Measurements from ENCODE around the gene ZNF106.

The ZNF106 gene

DNA sequence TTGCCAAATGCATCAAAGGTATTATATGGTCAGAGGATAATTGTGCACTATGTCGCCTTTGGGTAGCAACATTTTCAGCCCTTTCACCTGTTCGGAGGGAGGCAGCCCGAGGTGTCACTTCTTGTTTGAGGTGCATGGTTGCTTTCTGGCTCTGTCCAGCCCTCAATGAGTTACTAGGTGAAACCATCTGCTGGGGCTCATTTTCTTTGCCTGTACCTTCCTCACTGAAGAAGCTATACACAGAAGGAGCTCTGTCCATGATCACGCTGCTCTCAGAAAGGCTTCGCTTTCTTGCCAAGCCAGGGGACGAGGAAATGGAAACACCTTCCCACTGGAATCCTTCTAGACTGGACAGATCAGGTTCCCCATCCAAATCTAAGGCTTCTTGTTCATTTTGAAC is 42.7 kb downstream of the ZNF106 start:
- no peak overlapping the region for H3K4me3 ChIP-seq (ENCODE audit: low read depth, low read length)
- no peak for TF ChIP-seq CTCF (IDR thresholded peaks at IDR 0.05; ENCODE audit: control insufficient read depth, extremely low read depth, insufficient read depth)
- no peak for DNase-seq (ENCODE audit: low read depth)

GRCh38 chr15:42447599-42447998 is 43.3 kb downstream of the ZNF106 start:
- TF ChIP-seq CTCF (IDR thresholded peaks at IDR 0.05; ENCODE audit: control insufficient read depth, extremely low read depth, insufficient read depth): no peak
- no peak overlapping the region for H3K4me3 ChIP-seq (ENCODE audit: low read depth, low read length)
- DNase-seq (ENCODE audit: low read depth): no peak

DNA sequence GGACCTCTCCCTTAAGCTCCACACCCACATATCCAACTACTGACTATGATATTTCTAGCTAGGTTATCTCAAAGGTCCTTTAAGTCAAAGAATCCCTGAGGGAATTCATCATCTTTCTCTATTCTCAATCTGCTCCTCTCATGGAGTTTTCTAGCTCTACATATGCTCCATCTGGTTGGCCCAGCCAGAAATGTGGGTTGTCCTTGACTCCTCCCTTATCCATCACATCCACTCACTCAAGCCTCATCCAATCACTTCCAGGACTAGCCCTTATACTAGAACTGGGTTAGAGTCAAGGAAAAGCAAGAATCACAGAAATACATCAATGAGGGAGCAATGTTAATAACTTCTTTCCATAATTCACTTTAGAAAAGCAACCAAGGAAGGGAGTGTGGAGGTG is 45.4 kb downstream of the ZNF106 start:
- H3K4me3 ChIP-seq (ENCODE audit: low read depth, low read length): no peak overlapping the region
- TF ChIP-seq CTCF (IDR thresholded peaks at IDR 0.05; ENCODE audit: control insufficient read depth, extremely low read depth, insufficient read depth): no peak
- DNase-seq (ENCODE audit: low read depth): no peak

DNA sequence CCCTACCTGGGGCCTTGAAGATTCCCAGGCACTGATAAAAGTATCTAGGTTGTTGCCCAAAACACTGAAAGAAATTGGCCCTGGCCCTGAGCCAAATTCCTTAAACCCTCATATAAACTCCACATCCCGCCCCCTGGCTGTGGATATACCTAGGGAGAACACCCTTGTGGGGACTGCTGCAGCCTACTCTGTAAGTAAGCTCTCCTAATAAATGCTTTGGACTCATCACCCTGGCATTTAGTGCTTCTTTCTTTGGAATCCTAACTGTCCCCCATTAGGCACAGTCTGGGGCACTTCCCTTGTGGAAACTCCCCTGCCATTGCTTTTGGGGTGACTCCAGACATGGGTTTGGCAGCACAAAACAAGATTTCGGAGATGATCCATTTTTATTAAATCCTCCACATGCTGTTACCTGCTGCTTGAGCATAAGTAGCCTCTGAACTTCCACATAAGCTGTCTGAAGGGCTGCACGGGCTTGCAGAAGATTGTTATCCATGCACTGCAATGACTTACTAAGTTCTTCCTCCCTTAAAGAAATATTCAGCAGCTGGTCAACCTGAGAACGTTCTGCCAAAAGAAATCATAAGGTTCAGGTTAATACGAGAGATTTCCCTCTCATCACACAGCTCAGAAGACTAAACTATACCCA is 46.4 kb downstream of the ZNF106 start:
- TF ChIP-seq CTCF (IDR thresholded peaks at IDR 0.05; ENCODE audit: control insufficient read depth, extremely low read depth, insufficient read depth): no peak
- H3K4me3 ChIP-seq (ENCODE audit: low read depth, low read length): no peak overlapping the region
- no peak for DNase-seq (ENCODE audit: low read depth)

DNA sequence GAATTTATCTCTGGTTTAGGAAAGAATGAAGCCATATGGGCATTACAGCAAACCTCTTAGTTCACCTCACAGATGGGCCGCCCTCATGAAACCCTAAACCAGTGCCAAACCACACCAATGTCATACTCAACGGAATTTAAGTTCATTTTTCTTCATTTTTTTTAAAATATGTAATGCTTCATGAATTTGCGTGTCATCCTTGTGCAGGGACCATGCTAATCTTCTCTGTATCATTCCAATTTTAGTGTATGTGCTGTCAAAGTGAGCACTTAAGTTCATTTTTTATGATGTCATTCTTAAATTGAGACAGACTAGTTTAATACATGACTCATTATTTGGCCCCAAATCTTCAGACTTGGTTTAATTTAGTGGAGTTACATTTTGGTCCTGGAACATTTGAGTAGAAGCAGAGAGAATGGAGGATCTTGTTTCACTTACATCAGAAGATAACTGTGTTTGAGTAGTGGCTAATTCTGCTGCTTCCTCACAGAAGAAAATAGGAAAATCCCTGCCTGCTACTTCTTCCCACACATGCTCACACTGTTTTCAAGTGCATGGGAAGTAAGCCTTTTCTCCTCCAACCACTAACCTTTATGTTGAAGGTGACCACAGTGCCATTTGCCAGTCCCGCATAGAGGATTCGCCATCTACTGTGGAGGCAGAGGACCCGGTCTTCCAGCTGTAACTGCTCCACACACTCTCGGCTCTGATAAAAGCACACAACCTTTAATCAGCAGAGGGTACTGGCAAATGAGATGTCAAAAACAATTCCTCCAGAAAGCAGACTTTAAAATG is 63.3 kb downstream of the ZNF106 start:
- H3K4me3 ChIP-seq (ENCODE audit: low read depth, low read length): no peak overlapping the region
- no peak for TF ChIP-seq CTCF (IDR thresholded peaks at IDR 0.05; ENCODE audit: control insufficient read depth, extremely low read depth, insufficient read depth)
- DNase-seq (ENCODE audit: low read depth): no peak

GRCh38 chr15:42421376-42421775 is 69.6 kb downstream of the ZNF106 start:
- no peak overlapping the region for H3K4me3 ChIP-seq (ENCODE audit: low read depth, low read length)
- TF ChIP-seq CTCF (IDR thresholded peaks at IDR 0.05; ENCODE audit: control insufficient read depth, extremely low read depth, insufficient read depth): no peak
- no peak for DNase-seq (ENCODE audit: low read depth)

Measured in LNCaP clone FGC (cell line).